ENCODE results near the gene MAD1L1.

DNA sequence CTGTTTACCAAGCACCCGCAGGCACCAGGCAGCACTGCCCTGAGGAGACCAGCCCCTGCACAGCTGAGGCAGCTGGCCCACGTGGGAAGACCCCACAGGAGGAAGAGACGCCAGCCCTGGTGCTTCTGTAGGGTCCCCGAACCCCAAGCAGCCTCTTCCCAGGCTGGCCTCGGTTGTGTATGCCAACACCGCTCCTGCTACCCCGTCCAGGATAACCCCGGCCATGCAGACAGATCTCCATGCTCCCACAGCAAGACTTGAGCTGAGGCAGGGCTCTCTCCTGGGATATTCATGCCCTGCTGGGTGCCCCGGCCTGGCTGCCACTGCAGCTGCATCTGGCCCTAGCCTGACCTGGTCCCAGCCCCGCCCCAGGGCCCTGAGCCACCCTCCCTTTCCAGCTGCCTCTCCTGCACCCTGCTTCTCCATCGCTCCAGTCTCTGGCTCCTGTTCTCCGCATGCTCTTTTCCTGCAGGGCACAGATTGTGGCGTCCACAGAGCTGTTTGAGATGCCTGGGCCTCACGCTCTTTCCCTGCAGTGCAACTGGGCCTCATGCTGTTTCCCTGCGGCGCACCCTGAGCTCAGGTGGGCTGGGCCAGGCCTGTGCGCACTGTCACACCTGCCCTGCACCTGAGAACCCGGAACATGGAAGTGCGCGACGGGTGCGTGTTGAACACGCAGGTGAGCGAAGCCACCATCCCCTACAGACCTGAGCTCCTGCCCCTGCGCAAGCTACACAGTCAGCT, 326.5 kb downstream of the MAD1L1 start:
- TF ChIP-seq CBX3 (IDR thresholded peaks at IDR 0.05; ENCODE audit: low read depth): no peak
- TF ChIP-seq, protein P1, sequence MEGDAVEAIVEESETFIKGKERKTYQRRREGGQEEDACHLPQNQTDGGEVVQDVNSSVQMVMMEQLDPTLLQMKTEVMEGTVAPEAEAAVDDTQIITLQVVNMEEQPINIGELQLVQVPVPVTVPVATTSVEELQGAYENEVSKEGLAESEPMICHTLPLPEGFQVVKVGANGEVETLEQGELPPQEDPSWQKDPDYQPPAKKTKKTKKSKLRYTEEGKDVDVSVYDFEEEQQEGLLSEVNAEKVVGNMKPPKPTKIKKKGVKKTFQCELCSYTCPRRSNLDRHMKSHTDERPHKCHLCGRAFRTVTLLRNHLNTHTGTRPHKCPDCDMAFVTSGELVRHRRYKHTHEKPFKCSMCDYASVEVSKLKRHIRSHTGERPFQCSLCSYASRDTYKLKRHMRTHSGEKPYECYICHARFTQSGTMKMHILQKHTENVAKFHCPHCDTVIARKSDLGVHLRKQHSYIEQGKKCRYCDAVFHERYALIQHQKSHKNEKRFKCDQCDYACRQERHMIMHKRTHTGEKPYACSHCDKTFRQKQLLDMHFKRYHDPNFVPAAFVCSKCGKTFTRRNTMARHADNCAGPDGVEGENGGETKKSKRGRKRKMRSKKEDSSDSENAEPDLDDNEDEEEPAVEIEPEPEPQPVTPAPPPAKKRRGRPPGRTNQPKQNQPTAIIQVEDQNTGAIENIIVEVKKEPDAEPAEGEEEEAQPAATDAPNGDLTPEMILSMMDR (IDR thresholded peaks at IDR 0.05 in 2 of 3, conservative IDR thresholded peaks at IDR 0.05 in 1 of 3; ENCODE audit: borderline replicate concordance in 1 of 3, insufficient read depth in 1 of 3, low read depth in 2 of 3, low read length in 2 of 3): no peak
- TF ChIP-seq EGR1 (IDR thresholded peaks at IDR 0.05; ENCODE audit: low read depth): no peak
- no peak for TF ChIP-seq POLR2A (IDR thresholded peaks at IDR 0.05; ENCODE audit: borderline replicate concordance, extremely low read depth, insufficient read depth, insufficient read length)
- no peak for TF ChIP-seq ELF1 (IDR thresholded peaks at IDR 0.05; ENCODE audit: borderline replicate concordance, low read depth)
- TF ChIP-seq RAD21 (IDR thresholded peaks at IDR 0.05; ENCODE audit: low read depth): no peak
- no peak for TF ChIP-seq EZH2phosphoT487 (IDR thresholded peaks at IDR 0.05; ENCODE audit: borderline replicate concordance)
- no peak for TF ChIP-seq SIN3A (IDR thresholded peaks at IDR 0.05; ENCODE audit: low read depth)
